HG03439 (cell line): ENCODE data around the gene NKPD1.
"Not testable (repeated sequence)": the region's sequence is repeated elsewhere in the genome, so short reads cannot be mapped to it uniquely, and the experiment has no call there.

Source experiments
- ATAC-seq: cut with Tn5 transposase; IDR thresholded peaks from one replicate; pipeline ENCODE4 v1.9.1; 2021; ENCODE audit warnings: mild to moderate bottlenecking, moderate library complexity; ENCODE audit not compliant: unreplicated experiment

Gene NKPD1

GRCh38 chr19:45119582-45119981, 41.2 kb downstream of the NKPD1 start:
- ATAC-seq: no peak

- not testable (repeated sequence) for ATAC-seq
These were observed 42.0 kb downstream of the NKPD1 start for GRCh38 chr19:45118591-45119355.

GRCh38 chr19:45118106-45118505, 42.7 kb downstream of the NKPD1 start:
- no peak for ATAC-seq

- ATAC-seq: no peak
These were observed 43.1 kb downstream of the NKPD1 start for GRCh38 chr19:45117671-45118070.

- ATAC-seq: no peak
These were observed 43.6 kb downstream of the NKPD1 start for GRCh38 chr19:45117167-45117594.

GRCh38 chr19:45115809-45116615, 44.8 kb downstream of the NKPD1 start:
- ATAC-seq: no peak

GRCh38 chr19:45114116-45114515, 46.7 kb downstream of the NKPD1 start:
- ATAC-seq: no peak

GRCh38 chr19:45113628-45114027, 47.2 kb downstream of the NKPD1 start:
- ATAC-seq: no peak

- ATAC-seq: no peak
These were observed 48.5 kb downstream of the NKPD1 start for GRCh38 chr19:45112111-45112827.
